Measurements from ENCODE around the gene CAMK4.

GRCh38 chr5:111296570-111296969 lies 72.4 kb downstream of the CAMK4 start:
- no peak for TF ChIP-seq LEF1 (IDR thresholded peaks at IDR 0.05)
- no peak for TF ChIP-seq NFIC (IDR thresholded peaks at IDR 0.05)
- no peak for TF ChIP-seq POLR2A (conservative IDR thresholded peaks at IDR 0.05)
- no peak for TF ChIP-seq ZNF778 (CRISPR knock-in tag; IDR thresholded peaks at IDR 0.05)
- TF ChIP-seq JUN (IDR thresholded peaks at IDR 0.05; ENCODE audit: borderline replicate concordance, low read depth, low read length): no peak
- TF ChIP-seq JUN (CRISPR knock-in tag; IDR thresholded peaks at IDR 0.05; ENCODE audit: borderline replicate concordance): no peak
- TF ChIP-seq CTCF (IDR thresholded peaks at IDR 0.05 in 2 of 3, conservative IDR thresholded peaks at IDR 0.05 in 1 of 3; ENCODE audit: insufficient read depth in 2 of 3, low read depth in 1 of 3, low read length in 3 of 3): no peak
- no peak for TF ChIP-seq JUND (IDR thresholded peaks at IDR 0.05; ENCODE audit: borderline replicate concordance, low read depth, low read length)
- no peak for TF ChIP-seq JUND (tag; IDR thresholded peaks at IDR 0.05; ENCODE audit: borderline replicate concordance, low read depth, low read length)
